ENCODE measurements around the gene RTTN. TPM values are rescaled to one million over a fixed set of nuclear protein-coding genes. Genes with fewer than 3 reads are reported as not detected.

RTTN gene
- total and polyA plus RNA-seq, 4 donors: 2.1 to 17.5 (median 11.8) TPM

DNA sequence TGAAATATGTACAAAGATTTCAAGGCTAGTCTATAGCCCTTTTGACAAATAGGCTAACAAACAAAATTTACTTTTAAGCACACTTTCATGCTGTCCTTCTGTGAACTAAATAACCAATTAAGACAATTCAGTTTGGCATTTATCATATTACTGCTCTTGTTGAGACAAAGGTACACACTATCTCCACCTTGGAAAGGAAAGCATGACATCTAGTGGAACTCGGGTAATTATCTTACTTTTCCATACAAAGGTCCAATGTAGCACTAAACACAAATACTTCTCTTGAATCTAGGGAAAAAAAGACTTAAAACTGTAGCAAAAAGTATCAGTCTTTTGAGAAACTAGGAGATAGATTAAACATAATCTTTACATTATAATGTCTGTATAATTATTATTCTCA, 132.8 kb downstream of the RTTN start:
- intact Hi-C loops (cut with DNase I): no loop called here
- 46 to 51% methylated on average over 1 of the region's 1 CpG for WGBS, 2 donors

DNA sequence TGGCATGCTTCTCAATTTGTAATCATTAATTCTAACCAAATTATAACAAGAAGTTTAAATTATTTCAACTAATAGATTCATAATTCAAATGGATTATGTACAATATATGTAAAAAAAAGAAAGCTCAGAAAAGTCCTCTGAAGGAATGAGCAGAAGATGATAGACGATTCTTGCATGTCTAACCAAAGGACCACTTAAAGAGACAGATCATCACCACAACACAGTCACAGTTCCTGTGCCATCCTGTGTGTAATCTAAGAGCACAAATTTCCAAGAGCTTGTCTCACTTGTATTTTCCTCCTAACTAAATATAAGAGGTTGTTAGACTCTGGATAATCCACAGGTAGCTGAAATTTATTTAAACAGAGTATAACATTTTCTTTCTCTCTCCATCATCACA, 135.5 kb downstream of the RTTN start:
- Histone ChIP-seq H3K27me3 (ENCODE audit: control insufficient read depth in 1 of 2, insufficient read depth in 2 of 2, low read length in 1 of 2) (no peaks in the 10 kb centered on the region), H3K9me3 (ENCODE audit: control insufficient read depth, low read length) (no peaks in the 10 kb centered on the region), H3K27ac (ENCODE audit: low read depth in 1 of 2, low read length in 2 of 2) (no peak overlapping the region), H3K4me1 (ENCODE audit: control insufficient read depth in 1 of 2, insufficient read depth in 2 of 2, low read length in 2 of 2) (no peaks in the 10 kb centered on the region), H3K36me3 (ENCODE audit: control insufficient read depth in 1 of 2, insufficient read depth in 2 of 2, low read length in 1 of 2) (no peaks in the 10 kb centered on the region), H3K4me3 (ENCODE audit: low read length in 2 of 2) (no peak overlapping the region)
- 67 to 68% methylated on average over 1 of the region's 1 CpG for WGBS, 2 donors
- no peak for ATAC-seq (ENCODE audit: low FRiP score)
- DNase-seq: no peak
- intact Hi-C loops (cut with DNase I): no loop called here

More for the DNA sequence above, 132.8 kb downstream of the RTTN start:
- ATAC-seq (ENCODE audit: low FRiP score) (no peak), DNase-seq (no peak)
- H3K27ac ChIP-seq (ENCODE audit: low read depth in 1 of 2, low read length in 2 of 2): no peak overlapping the region
- no peaks in the 10 kb centered on the region for H3K4me1 ChIP-seq (ENCODE audit: control insufficient read depth in 1 of 2, insufficient read depth in 2 of 2, low read length in 2 of 2)
- H3K27me3 ChIP-seq (ENCODE audit: control insufficient read depth in 1 of 2, insufficient read depth in 2 of 2, low read length in 1 of 2): no peaks in the 10 kb centered on the region
- no peak overlapping the region for H3K4me3 ChIP-seq (ENCODE audit: low read length in 2 of 2)
- no peaks in the 10 kb centered on the region for H3K9me3 ChIP-seq (ENCODE audit: control insufficient read depth, low read length)
- H3K36me3 ChIP-seq (ENCODE audit: control insufficient read depth in 1 of 2, insufficient read depth in 2 of 2, low read length in 1 of 2): no peaks in the 10 kb centered on the region

DNA sequence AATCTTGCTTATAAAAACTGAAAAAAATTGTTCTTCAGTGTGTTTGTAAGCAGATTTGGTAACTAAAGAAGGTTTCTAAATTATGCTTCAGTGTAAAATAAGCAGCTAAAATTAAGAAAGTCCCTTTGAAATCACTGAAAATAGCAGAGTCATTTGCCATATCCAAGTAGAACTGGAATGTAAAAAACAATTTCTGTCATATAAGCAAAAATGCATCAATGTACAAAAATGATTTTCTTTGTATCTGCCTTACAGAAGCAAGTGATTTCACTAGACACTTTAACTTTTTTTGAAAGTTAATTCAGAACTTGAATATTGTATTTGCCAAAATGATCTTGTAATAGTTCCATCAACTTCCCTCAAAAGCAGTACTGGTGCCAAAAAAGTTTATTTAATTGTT, 136.1 kb downstream of the RTTN start:
- no peak overlapping the region for H3K27ac ChIP-seq (ENCODE audit: low read depth in 1 of 2, low read length in 2 of 2)
- DNase-seq: no peak
- H3K4me3 ChIP-seq (ENCODE audit: low read length in 2 of 2): no peak overlapping the region
- H3K9me3 ChIP-seq (ENCODE audit: control insufficient read depth, low read length): no peaks in the 10 kb centered on the region
- no peaks in the 10 kb centered on the region for H3K36me3 ChIP-seq (ENCODE audit: control insufficient read depth in 1 of 2, insufficient read depth in 2 of 2, low read length in 1 of 2)
- H3K27me3 ChIP-seq (ENCODE audit: control insufficient read depth in 1 of 2, insufficient read depth in 2 of 2, low read length in 1 of 2): no peaks in the 10 kb centered on the region
- intact Hi-C loops (cut with DNase I): no loop called here
- H3K4me1 ChIP-seq (ENCODE audit: control insufficient read depth in 1 of 2, insufficient read depth in 2 of 2, low read length in 2 of 2): no peaks in the 10 kb centered on the region
- no peak for ATAC-seq (ENCODE audit: low FRiP score)

DNA sequence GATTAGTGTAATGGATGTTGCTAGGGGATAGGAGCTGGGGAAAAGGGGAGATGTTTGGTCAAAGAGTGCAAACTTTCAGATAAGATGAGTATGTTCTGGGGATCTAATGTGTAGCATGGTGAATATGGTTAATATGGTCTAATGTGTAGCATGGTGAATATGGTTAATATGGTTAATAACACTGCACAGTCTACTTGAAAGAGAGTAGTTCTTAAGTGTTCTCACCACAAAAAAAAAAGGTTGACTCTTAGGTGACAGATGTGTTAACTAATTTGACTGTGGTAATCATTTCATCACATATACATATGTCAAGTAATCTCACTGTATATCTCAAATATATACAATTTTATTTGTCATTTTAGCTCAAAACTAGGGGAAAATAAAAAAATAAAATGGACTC, 136.5 kb downstream of the RTTN start:
- no peak overlapping the region for H3K27ac ChIP-seq (ENCODE audit: low read depth in 1 of 2, low read length in 2 of 2)
- H3K9me3 ChIP-seq (ENCODE audit: control insufficient read depth, low read length): no peaks in the 10 kb centered on the region
- no peaks in the 10 kb centered on the region for H3K27me3 ChIP-seq (ENCODE audit: control insufficient read depth in 1 of 2, insufficient read depth in 2 of 2, low read length in 1 of 2)
- H3K36me3 ChIP-seq (ENCODE audit: control insufficient read depth in 1 of 2, insufficient read depth in 2 of 2, low read length in 1 of 2): no peaks in the 10 kb centered on the region
- intact Hi-C loops (cut with DNase I): no loop called here
- H3K4me3 ChIP-seq (ENCODE audit: low read length in 2 of 2): no peak overlapping the region
- no peak for ATAC-seq (ENCODE audit: low FRiP score)
- H3K4me1 ChIP-seq (ENCODE audit: control insufficient read depth in 1 of 2, insufficient read depth in 2 of 2, low read length in 2 of 2): no peaks in the 10 kb centered on the region
- DNase-seq: no peak

DNA sequence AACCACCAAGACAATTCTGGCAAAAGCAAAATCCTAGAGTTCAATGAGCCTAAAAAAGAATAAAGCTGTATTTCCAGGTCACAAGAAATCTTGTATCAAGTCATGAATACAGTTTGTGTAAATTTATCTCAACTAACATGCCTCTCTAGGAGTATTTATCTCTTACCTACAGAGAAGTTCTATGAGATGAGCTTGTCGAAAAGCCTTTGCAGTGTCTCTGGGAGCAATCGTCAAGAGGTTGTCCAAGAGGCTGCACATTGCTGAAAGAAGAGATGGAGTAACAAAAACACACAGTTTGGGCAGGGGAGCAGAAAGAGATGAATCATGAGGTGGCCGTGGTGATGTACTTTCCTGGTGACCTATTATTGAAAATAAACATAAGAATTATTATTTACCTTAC, 145.8 kb downstream of the RTTN start:
- H3K9me3 ChIP-seq (ENCODE audit: control insufficient read depth, low read length): no peaks in the 10 kb centered on the region
- no peak overlapping the region for H3K4me3 ChIP-seq (ENCODE audit: low read length in 2 of 2)
- 86 to 93% methylated on average over 3 of the region's 3 CpGs for WGBS, 2 donors
- H3K27ac ChIP-seq (ENCODE audit: low read depth in 1 of 2, low read length in 2 of 2): no peak overlapping the region
- DNase-seq: no peak
- intact Hi-C loops (cut with DNase I): no loop called here
- H3K36me3 ChIP-seq (ENCODE audit: control insufficient read depth in 1 of 2, insufficient read depth in 2 of 2, low read length in 1 of 2): peaks cover 0 to 2% of the 10 kb centered on the region in 2 donors
- ATAC-seq (ENCODE audit: low FRiP score): no peak
- no peaks in the 10 kb centered on the region for H3K27me3 ChIP-seq (ENCODE audit: control insufficient read depth in 1 of 2, insufficient read depth in 2 of 2, low read length in 1 of 2)
- no peaks in the 10 kb centered on the region for H3K4me1 ChIP-seq (ENCODE audit: control insufficient read depth in 1 of 2, insufficient read depth in 2 of 2, low read length in 2 of 2)

DNA sequence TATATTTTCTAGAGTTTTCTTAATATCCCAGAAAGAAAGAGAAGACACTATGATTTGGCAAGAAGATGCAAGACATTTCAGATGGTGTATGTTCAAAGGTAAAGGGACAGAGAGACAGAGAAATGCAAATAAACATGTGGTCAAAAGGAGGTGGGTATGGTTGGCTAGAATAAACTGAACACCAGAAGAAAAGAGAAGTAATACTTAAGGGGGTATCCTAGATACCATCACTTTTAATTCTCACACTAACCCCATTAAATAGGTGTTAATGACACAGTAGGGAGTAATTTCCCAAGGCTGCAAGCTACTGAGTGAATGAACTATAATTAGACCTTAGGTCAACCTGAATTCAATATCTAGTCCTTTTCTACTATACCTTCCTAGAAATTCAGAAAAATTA, 146.6 kb downstream of the RTTN start:
- DNase-seq (no peak), ATAC-seq (ENCODE audit: low FRiP score) (no peak)
- H3K4me3 ChIP-seq (ENCODE audit: low read length in 2 of 2): no peak overlapping the region
- intact Hi-C loops (cut with DNase I): no loop called here
- no peaks in the 10 kb centered on the region for H3K27me3 ChIP-seq (ENCODE audit: control insufficient read depth in 1 of 2, insufficient read depth in 2 of 2, low read length in 1 of 2)
- H3K9me3 ChIP-seq (ENCODE audit: control insufficient read depth, low read length): no peaks in the 10 kb centered on the region
- no peak overlapping the region for H3K27ac ChIP-seq (ENCODE audit: low read depth in 1 of 2, low read length in 2 of 2)
- H3K36me3 ChIP-seq (ENCODE audit: control insufficient read depth in 1 of 2, insufficient read depth in 2 of 2, low read length in 1 of 2): peaks cover 0 to 2% of the 10 kb centered on the region in 2 donors
- H3K4me1 ChIP-seq (ENCODE audit: control insufficient read depth in 1 of 2, insufficient read depth in 2 of 2, low read length in 2 of 2): no peaks in the 10 kb centered on the region

DNA sequence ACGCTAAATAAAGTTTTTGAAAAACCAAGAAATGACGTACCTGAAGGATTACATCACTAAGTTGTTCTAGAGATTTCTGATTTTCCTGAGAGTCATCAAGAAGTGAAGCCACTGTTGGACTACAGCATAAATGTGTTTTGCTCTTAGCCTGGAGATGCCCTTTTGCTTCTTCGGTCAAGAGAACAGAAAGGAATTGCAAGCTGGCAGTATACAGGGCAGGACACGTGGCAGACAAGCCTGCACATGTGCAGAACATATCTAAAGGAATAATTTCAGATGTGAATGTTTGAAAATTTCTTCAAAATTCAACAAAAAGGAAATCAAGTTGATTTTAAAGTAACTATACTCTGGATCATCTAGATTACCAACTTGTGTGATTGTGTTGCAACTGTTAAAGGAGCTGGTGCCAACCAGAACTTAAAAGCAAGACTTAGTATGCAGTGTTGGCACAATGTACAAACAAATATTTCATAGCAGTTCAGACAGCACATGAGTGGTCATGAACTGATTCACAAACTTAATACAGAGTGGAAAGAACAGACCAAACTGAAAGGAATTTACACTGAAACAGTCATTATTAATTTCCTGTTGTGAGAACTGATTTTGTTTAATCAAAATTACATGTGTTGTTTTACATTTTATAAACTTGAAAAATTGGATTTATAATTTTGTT, 157.4 kb downstream of the RTTN start:
- Histone ChIP-seq H3K4me1 (ENCODE audit: control insufficient read depth in 1 of 2, insufficient read depth in 2 of 2, low read length in 2 of 2) (peaks cover 0 to 11% of the 10 kb centered on the region in 2 donors), H3K27ac (ENCODE audit: low read depth in 1 of 2, low read length in 2 of 2) (no peak overlapping the region), H3K27me3 (ENCODE audit: control insufficient read depth in 1 of 2, insufficient read depth in 2 of 2, low read length in 1 of 2) (no peaks in the 10 kb centered on the region), H3K36me3 (ENCODE audit: control insufficient read depth in 1 of 2, insufficient read depth in 2 of 2, low read length in 1 of 2) (no peaks in the 10 kb centered on the region), H3K4me3 (ENCODE audit: low read length in 2 of 2) (no peak overlapping the region), H3K9me3 (ENCODE audit: control insufficient read depth, low read length) (no peaks in the 10 kb centered on the region)
- WGBS, 2 donors: 57 to 59% methylated on average over 4 of the region's 4 CpGs
- DNase-seq (no peak), ATAC-seq (ENCODE audit: low FRiP score) (no peak)
- intact Hi-C loops (cut with DNase I): no loop called here

DNA sequence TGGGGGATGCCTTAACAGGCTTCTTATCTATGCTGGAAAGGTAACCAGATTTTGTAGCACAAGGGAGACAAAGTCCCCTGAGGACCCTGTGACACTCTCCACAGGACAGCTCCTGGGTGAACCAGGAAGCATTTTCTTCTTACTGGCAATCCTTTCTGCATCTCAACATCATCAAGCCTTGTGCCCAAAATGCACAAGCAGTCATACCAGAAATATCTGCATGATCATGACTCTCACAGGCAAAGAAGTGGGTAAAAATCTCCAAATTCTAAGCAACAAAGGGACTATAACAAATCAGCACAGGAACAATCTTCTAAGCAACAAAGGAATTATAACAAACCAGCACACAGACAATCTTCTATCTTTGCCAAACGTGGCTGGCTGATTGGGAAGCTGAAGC, 158.7 kb downstream of the RTTN start:
- H3K27ac ChIP-seq (ENCODE audit: low read depth in 1 of 2, low read length in 2 of 2): no peak overlapping the region
- H3K4me1 ChIP-seq (ENCODE audit: control insufficient read depth in 1 of 2, insufficient read depth in 2 of 2, low read length in 2 of 2): peaks cover 0 to 11% of the 10 kb centered on the region in 2 donors
- no peaks in the 10 kb centered on the region for H3K27me3 ChIP-seq (ENCODE audit: control insufficient read depth in 1 of 2, insufficient read depth in 2 of 2, low read length in 1 of 2)
- ATAC-seq (ENCODE audit: low FRiP score) (no peak), DNase-seq (no peak)
- H3K9me3 ChIP-seq (ENCODE audit: control insufficient read depth, low read length): no peaks in the 10 kb centered on the region
- intact Hi-C loops (cut with DNase I): no loop called here
- H3K4me3 ChIP-seq (ENCODE audit: low read length in 2 of 2): no peak overlapping the region
- WGBS, 2 donors: 57 to 67% methylated on average over 1 of the region's 1 CpG
- H3K36me3 ChIP-seq (ENCODE audit: control insufficient read depth in 1 of 2, insufficient read depth in 2 of 2, low read length in 1 of 2): no peaks in the 10 kb centered on the region

DNA sequence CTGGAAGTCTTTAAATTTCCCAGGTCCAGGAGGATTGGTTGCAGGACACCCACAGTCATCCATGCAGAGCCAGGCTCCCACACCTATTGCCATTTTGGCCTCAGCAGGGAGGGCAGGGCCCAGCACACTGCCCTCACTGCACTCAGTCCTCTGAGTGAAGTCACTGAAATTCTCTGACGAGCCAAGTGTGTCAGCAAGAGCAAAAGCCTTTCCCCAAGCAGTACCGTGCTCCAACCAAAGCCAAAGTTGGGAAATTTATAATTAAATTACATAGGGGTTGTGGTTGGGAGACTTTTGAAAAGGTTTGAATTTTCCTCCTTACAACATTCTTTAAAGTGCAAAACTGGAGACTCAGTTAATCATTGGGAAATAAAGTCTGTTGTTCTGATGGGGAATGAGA, 159.3 kb downstream of the RTTN start:
- H3K36me3 ChIP-seq (ENCODE audit: control insufficient read depth in 1 of 2, insufficient read depth in 2 of 2, low read length in 1 of 2): no peaks in the 10 kb centered on the region
- peaks cover 0 to 11% of the 10 kb centered on the region in 2 donors for H3K4me1 ChIP-seq (ENCODE audit: control insufficient read depth in 1 of 2, insufficient read depth in 2 of 2, low read length in 2 of 2)
- no peaks in the 10 kb centered on the region for H3K27me3 ChIP-seq (ENCODE audit: control insufficient read depth in 1 of 2, insufficient read depth in 2 of 2, low read length in 1 of 2)
- DNase-seq: no peak
- H3K4me3 ChIP-seq (ENCODE audit: low read length in 2 of 2): no peak overlapping the region
- intact Hi-C loops (cut with DNase I): no loop called here
- peak; percentile 60 for ATAC-seq (ENCODE audit: low FRiP score)
- no peaks in the 10 kb centered on the region for H3K9me3 ChIP-seq (ENCODE audit: control insufficient read depth, low read length)
- 21 to 25% methylated on average over 2 of the region's 2 CpGs for WGBS, 2 donors
- no peak overlapping the region for H3K27ac ChIP-seq (ENCODE audit: low read depth in 1 of 2, low read length in 2 of 2)
